Uterus (tissue), 2 donors: ENCODE results near the gene LRCH4.

Source experiments
- CTCF ChIP-seq, 4 experiments: fragments of 200-600 bp in 2 of 4; fragments of 450-650 bp in 2 of 4; sonication (generic) in 2 of 4; IDR thresholded peaks; one replicate each; pipeline ENCODE4 v1.5.1; 2016 to 2019; ENCODE audit warnings: antibody characterized with exemption in 4 of 4, mild to moderate bottlenecking in 2 of 4, moderate library complexity in 1 of 4
- POLR2A ChIP-seq, 2 donors: fragments of 450-650 bp; IDR thresholded peaks; one replicate each; pipeline ENCODE4 v1.6.1; 2016; ENCODE audit warnings: antibody characterized with exemption in 2 of 2, mild to moderate bottlenecking in 1 of 2, moderate library complexity in 1 of 2

DNA sequence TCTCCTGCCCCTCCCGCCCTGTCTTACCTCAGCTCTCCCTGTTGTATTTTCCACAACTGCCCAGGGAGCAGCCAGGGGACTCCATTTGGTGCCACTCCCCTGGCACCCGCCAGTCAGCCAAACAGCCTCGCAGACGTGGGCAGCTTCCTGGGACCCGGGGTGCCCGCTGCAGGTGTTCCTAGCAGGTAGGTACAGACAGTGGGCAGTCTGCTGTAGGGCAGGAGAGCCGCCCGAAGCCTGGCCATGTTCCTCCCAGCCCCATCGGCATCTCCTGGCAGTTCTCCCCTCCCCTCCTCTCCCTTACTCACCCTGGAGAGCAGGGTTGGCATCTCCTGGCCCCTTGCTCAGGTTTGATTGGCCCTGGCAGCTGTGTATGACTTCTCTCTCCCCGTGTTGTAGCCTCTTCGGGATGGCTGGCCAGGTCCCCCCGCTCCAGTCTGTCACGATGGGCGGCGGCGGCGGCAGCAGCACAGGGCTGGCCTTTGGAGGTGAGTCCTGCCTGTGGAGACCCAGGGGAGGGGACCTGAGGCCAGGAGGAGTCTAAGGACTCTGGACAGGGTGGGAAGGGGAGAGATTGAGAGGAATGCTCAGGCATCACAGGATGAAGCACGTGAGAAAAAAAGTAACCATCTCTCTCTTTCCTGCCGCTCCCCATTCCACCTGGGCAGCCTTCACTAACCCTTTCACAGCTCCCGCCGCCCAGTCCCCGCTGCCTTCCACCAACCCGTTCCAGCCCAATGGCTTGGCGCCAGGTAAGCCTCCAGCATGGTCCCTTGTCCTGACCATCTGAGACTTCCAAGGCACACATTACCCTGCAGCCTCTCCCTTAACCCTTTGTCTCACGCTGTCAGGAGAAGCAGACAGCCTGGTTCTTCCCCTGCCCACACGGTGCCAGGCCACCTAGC lies 23.5 kb downstream of the LRCH4 start:
- TF ChIP-seq POLR2A (IDR thresholded peaks at IDR 0.05) (no peak), CTCF (IDR thresholded peaks at IDR 0.05) (no peak)
